SK-N-SH (cell line): ENCODE data around the gene LGI1. TPM values are rescaled to one million over a fixed set of nuclear protein-coding genes. Genes with fewer than 3 reads are reported as not detected.

Experiments used
- CTCF ChIA-PET: fragments of 300-600, 350-600 bp; formaldehyde crosslinking; extraction: SDS; loops from one replicate; lab custom pipeline; 2021; lab: Yijun Ruan, JAX
- POLR2A ChIA-PET: fragments of 350-600 bp; sonication (Branson Sonifier 250); formaldehyde crosslinking; extraction: SDS; loops from one replicate; lab custom pipeline; 2020; ENCODE audit warnings: antibody characterized with exemption, inconsistent platforms; lab: Yijun Ruan, JAX
- DNase-seq: peaks from one replicate; pipeline ENCODE4 v3.0.0; 2012
- H2AFZ ChIP-seq: fragments of 200-600 bp; sonication (generic); 2 replicates; pipeline ENCODE4 v1.8.1; 2016; ENCODE audit warnings: antibody characterized with exemption, mild to moderate bottlenecking, low read depth
- H3F3A ChIP-seq: fragments of 200-600 bp; sonication (generic); replicated peaks from 2 replicates; pipeline ENCODE3; 2016; ENCODE audit warnings: antibody characterized with exemption, mild to moderate bottlenecking; ENCODE audit not compliant: insufficient read depth
- H3K27ac ChIP-seq, 2 experiments: fragments of 200-500 bp in 1 of 2; fragments of 200-600 bp in 1 of 2; sonication (Bioruptor generic) in 1 of 2; sonication (generic), shearing (Covaris generic) in 1 of 2; 2 replicates each; pipeline versions ENCODE4 v1.5.1 to v1.6.1; 2014 to 2016; ENCODE audit warnings: low read depth in 2 of 2, inconsistent platforms in 1 of 2, low read length in 1 of 2, mild to moderate bottlenecking in 1 of 2, mixed read lengths in 1 of 2
- H3K27me3 ChIP-seq: fragments of 200-600 bp; sonication (generic), shearing (Covaris generic); 2 replicates; pipeline ENCODE4 v1.6.1; 2016; ENCODE audit warnings: mixed run types; ENCODE audit not compliant: insufficient read depth
- H3K36me3 ChIP-seq, 2 experiments: fragments of 200-500 bp in 1 of 2; fragments of 200-600 bp in 1 of 2; sonication (Bioruptor generic) in 1 of 2; sonication (generic) in 1 of 2; replicated peaks in 1 of 2; 2 replicates each; pipeline versions ENCODE3 to v1.5.1; 2014 to 2016; ENCODE audit warnings: low read length in 1 of 2, mild to moderate bottlenecking in 1 of 2; ENCODE audit not compliant: insufficient read depth in 2 of 2, control insufficient read depth in 1 of 2
- H3K4me1 ChIP-seq, 2 experiments: fragments of 200-500 bp in 1 of 2; fragments of 200-600 bp in 1 of 2; sonication (Bioruptor generic) in 1 of 2; sonication (generic), shearing (Covaris generic) in 1 of 2; 2 replicates each; pipeline versions ENCODE4 v1.5.1 to v1.6.1; 2014 to 2016; ENCODE audit warnings: low read depth in 1 of 2, low read length in 1 of 2, mixed run types in 1 of 2; ENCODE audit not compliant: insufficient read depth in 2 of 2, control insufficient read depth in 1 of 2
- H3K4me2 ChIP-seq: fragments of 200-600 bp; sonication (generic), shearing (Covaris generic); 2 replicates; pipeline ENCODE4 v1.6.1; 2017; ENCODE audit warnings: mixed run types
- H3K4me3 ChIP-seq, 2 experiments: fragments of 200-500 bp in 1 of 2; fragments of 200-600 bp in 1 of 2; sonication (Bioruptor generic) in 1 of 2; sonication (generic), shearing (Covaris generic) in 1 of 2; 2 replicates each; pipeline versions ENCODE4 v1.5.1 to v1.8.1; 2014 to 2016; ENCODE audit warnings: low read depth in 2 of 2, inconsistent platforms in 1 of 2, low read length in 1 of 2, mild to moderate bottlenecking in 1 of 2, mixed read lengths in 1 of 2, moderate library complexity in 1 of 2
- H3K79me2 ChIP-seq: fragments of 200-600 bp; sonication (generic); 2 replicates; pipeline ENCODE4 v1.8.1; 2017; ENCODE audit warnings: mild to moderate bottlenecking; ENCODE audit not compliant: insufficient read depth
- H3K9ac ChIP-seq: fragments of 200-600 bp; sonication (generic); 2 replicates; pipeline ENCODE4 v1.6.1; 2017; ENCODE audit warnings: mixed run types
- H3K9me2 ChIP-seq: fragments of 200-600 bp; sonication (generic); 2 replicates; pipeline ENCODE4 v1.6.1; 2017; ENCODE audit warnings: mixed run types
- H3K9me3 ChIP-seq: fragments of 200-600 bp; sonication (generic); 2 replicates; pipeline ENCODE4 v1.6.1; 2017; ENCODE audit warnings: mixed run types, mild to moderate bottlenecking, moderate library complexity
- H4K20me1 ChIP-seq: fragments of 200-600 bp; sonication (generic); 2 replicates; pipeline ENCODE4 v1.6.1; 2017; ENCODE audit warnings: mild to moderate bottlenecking, mixed run types; ENCODE audit not compliant: insufficient read depth
- CHD2 ChIP-seq: fragments of 150-350 bp; IDR thresholded peaks from 2 replicates; pipeline ENCODE4 v1.6.1; 2018; ENCODE audit warnings: low read length; ENCODE audit not compliant: partially characterized antibody
- CTCF ChIP-seq: fragments of 200-600 bp; sonication (generic); IDR thresholded peaks from 2 replicates; pipeline ENCODE4 v1.6.1; 2017; ENCODE audit warnings: antibody characterized with exemption, mild to moderate bottlenecking, moderate library complexity
- ELF1 ChIP-seq: IDR thresholded peaks from 2 replicates; pipeline ENCODE4 v1.4.0; 2012
- EZH2phosphoT487 ChIP-seq: fragments of 200-600 bp; sonication (generic); IDR thresholded peaks from 2 replicates; pipeline ENCODE4 v1.6.1; 2017; ENCODE audit warnings: low read depth, mixed run types, mild to moderate bottlenecking, antibody characterized with exemption, moderate library complexity, borderline replicate concordance
- FOSL2 ChIP-seq: IDR thresholded peaks from 2 replicates; pipeline ENCODE4 v1.4.0; 2012; ENCODE audit warnings: low read depth, mild to moderate bottlenecking, moderate library complexity, borderline replicate concordance
- FOXJ3 ChIP-seq: sonication (generic); formaldehyde crosslinking; IDR thresholded peaks from 2 replicates; pipeline ENCODE4 v1.5.1; 2020; ENCODE audit warnings: mild to moderate bottlenecking, missing genetic modification reagents
- GABPA ChIP-seq: IDR thresholded peaks from 2 replicates; pipeline ENCODE4 v1.4.0; 2012; ENCODE audit warnings: low read depth, mild to moderate bottlenecking
- IRF3 ChIP-seq: fragments of 150-350 bp; IDR thresholded peaks from 2 replicates; pipeline ENCODE4 v1.6.1; 2016; ENCODE audit warnings: mild to moderate bottlenecking, low read depth, low read length
- MAX ChIP-seq: IDR thresholded peaks from 2 replicates; pipeline ENCODE4 v1.4.0; 2012; ENCODE audit warnings: low read depth
- NFIC ChIP-seq: IDR thresholded peaks from 2 replicates; pipeline ENCODE4 v1.4.0; 2012; ENCODE audit warnings: borderline replicate concordance
- PBX3 ChIP-seq: IDR thresholded peaks from 2 replicates; pipeline ENCODE4; 2012
- POLR2AphosphoS5 ChIP-seq: IDR thresholded peaks from 2 replicates; pipeline ENCODE4 v1.6.1; 2012; ENCODE audit warnings: low read depth, low read length
- RCOR1 ChIP-seq: fragments of 150-350 bp; IDR thresholded peaks from 2 replicates; pipeline ENCODE4 v1.6.1; 2017; ENCODE audit warnings: antibody characterized with exemption, low read length
- REST ChIP-seq: IDR thresholded peaks from 2 replicates; pipeline ENCODE4 v1.6.1; 2012; ENCODE audit warnings: mild to moderate bottlenecking, low read depth, low read length, moderate library complexity
- RXRA ChIP-seq: IDR thresholded peaks from 2 replicates; pipeline ENCODE4 v1.4.0; 2012; ENCODE audit warnings: low read depth, mild to moderate bottlenecking, borderline replicate concordance
- SMC3 ChIP-seq: IDR thresholded peaks from 2 replicates; pipeline ENCODE4 v1.6.1; 2012; ENCODE audit warnings: low read depth, low read length, improper control_type of control experiment
- TCF12 ChIP-seq: IDR thresholded peaks from 2 replicates; pipeline ENCODE4 v1.4.0; 2012
- TEAD4 ChIP-seq: IDR thresholded peaks from 2 replicates; pipeline ENCODE4 v1.4.0; 2012; ENCODE audit warnings: mild to moderate bottlenecking, borderline replicate concordance; ENCODE audit not compliant: insufficient read depth
- USF1 ChIP-seq: IDR thresholded peaks from 2 replicates; pipeline ENCODE4 v1.4.0; 2012; ENCODE audit warnings: low read depth, borderline replicate concordance
- YY1 ChIP-seq: IDR thresholded peaks from 2 replicates; pipeline ENCODE4 v1.4.0; 2012; ENCODE audit warnings: low read depth, mild to moderate bottlenecking
- WGBS: methylation state at CpG from one replicate; pipeline ENCODE4 v1.1.6; 2017; ENCODE audit warnings: low lambda C conversion rate; 5-methylcytosine and 5-hydroxymethylcytosine counted together
- polyA plus RNA-seq, 3 experiments: library from polyadenylated mRNA; depleted of rRNA; stranded (reverse); fragments of >200 nt; gene quantifications; 2 replicates each; pipeline ENCODE4 v1.2.3, GENCODE V29; 2012

The LGI1 gene
- polyA plus RNA-seq, 1 of the 3 experiments (the other 2 are of a cell fraction): 0.03 TPM

- H3K27ac ChIP-seq: no peak overlapping the region
- H4K20me1 ChIP-seq: no peaks in the 10 kb centered on the region
- no peaks in the 10 kb centered on the region for H3F3A ChIP-seq
- POLR2A ChIA-PET: no interaction called here
- H3K9me2 ChIP-seq: no peaks in the 10 kb centered on the region
- CTCF ChIA-PET: interaction anchor here (1.2 kb wide), 1 partner anchor 13 kb away, joined by 3 read pairs; no protein-coding TSS in a partner anchor
- H3K9me3 ChIP-seq: no peaks in the 10 kb centered on the region
- H3K9ac ChIP-seq: no peak overlapping the region
- H3K36me3 ChIP-seq: no peaks in the 10 kb centered on the region
- H2AFZ ChIP-seq: no peak overlapping the region
- no peaks in the 10 kb centered on the region; the same call in 1 of the 2 replicates for H3K27me3 ChIP-seq
- TF ChIP-seq YY1 (no peak), IRF3 (no peak), ELF1 (no peak), USF1 (no peak), REST (no peak), CHD2 (no peak), POLR2AphosphoS5 (no peak), GABPA (no peak), RXRA (no peak), FOXJ3 (CRISPR knock-in tag) (no peak), SMC3 (no peak), TCF12 (no peak), FOSL2 (no peak), TEAD4 (no peak), MAX (no peak), EZH2phosphoT487 (no peak), PBX3 (no peak), CTCF (no peak), RCOR1 (no peak), NFIC (no peak)
- H3K4me3 ChIP-seq: no peak overlapping the region
- WGBS: 76% methylated on average over 3 of the region's 3 CpGs
- DNase-seq: no peak
- H3K4me2 ChIP-seq: no peak overlapping the region
- no peaks in the 10 kb centered on the region for H3K79me2 ChIP-seq
- H3K4me1 ChIP-seq: no peaks in the 10 kb centered on the region; a peak in 1 of 4 replicates
Observed at GRCh38 chr10:93790439-93790838, 32.7 kb downstream of the LGI1 start.
